Measurements from ENCODE around the gene FNIP2.
"Not testable (repeated sequence)": the region's sequence is repeated elsewhere in the genome, so short reads cannot be mapped to it uniquely, and the experiment has no call there.

FNIP2 gene

DNA sequence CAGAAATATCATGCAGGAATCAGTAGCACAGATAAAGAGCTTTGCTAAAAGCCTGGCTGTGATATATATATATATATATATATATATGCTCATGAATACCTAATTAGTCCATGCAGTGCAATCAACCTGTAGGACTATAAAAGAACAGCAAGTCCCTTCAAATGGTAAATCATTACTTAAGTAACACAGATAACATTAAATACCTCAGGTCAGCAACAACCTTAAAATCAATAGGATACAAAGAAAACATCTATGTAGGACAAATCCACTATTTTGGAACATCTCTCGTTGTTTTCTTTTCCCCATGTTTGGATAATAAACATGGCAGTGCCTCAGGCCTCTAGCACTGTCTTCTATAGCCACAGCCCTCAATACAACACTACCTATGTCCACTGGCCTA, 106.6 kb downstream of the FNIP2 start:
- TF ChIP-seq, protein P1, sequence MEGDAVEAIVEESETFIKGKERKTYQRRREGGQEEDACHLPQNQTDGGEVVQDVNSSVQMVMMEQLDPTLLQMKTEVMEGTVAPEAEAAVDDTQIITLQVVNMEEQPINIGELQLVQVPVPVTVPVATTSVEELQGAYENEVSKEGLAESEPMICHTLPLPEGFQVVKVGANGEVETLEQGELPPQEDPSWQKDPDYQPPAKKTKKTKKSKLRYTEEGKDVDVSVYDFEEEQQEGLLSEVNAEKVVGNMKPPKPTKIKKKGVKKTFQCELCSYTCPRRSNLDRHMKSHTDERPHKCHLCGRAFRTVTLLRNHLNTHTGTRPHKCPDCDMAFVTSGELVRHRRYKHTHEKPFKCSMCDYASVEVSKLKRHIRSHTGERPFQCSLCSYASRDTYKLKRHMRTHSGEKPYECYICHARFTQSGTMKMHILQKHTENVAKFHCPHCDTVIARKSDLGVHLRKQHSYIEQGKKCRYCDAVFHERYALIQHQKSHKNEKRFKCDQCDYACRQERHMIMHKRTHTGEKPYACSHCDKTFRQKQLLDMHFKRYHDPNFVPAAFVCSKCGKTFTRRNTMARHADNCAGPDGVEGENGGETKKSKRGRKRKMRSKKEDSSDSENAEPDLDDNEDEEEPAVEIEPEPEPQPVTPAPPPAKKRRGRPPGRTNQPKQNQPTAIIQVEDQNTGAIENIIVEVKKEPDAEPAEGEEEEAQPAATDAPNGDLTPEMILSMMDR (IDR thresholded peaks at IDR 0.05), result no peak
- no peaks in the 10 kb centered on the region for H3K9me3 ChIP-seq (ENCODE audit: control insufficient read depth, low read length)
- no peak overlapping the region for H3K4me2 ChIP-seq (ENCODE audit: low read length)
- no peak overlapping the region for H2AFZ ChIP-seq
- no peak overlapping the region for H3K4me3 ChIP-seq (ENCODE audit: low read depth, low read length)
- no peaks in the 10 kb centered on the region for H3K4me1 ChIP-seq
- no peaks in the 10 kb centered on the region for H3K27me3 ChIP-seq (ENCODE audit: control insufficient read depth, insufficient read depth, low read length)
- H3K27ac ChIP-seq, result no peak overlapping the region
- H3K36me3 ChIP-seq (ENCODE audit: control insufficient read depth, insufficient read depth, low read length), result no peaks in the 10 kb centered on the region
- no peaks in the 10 kb centered on the region for H3K79me2 ChIP-seq
- H3K9ac ChIP-seq, result no peak overlapping the region

DNA sequence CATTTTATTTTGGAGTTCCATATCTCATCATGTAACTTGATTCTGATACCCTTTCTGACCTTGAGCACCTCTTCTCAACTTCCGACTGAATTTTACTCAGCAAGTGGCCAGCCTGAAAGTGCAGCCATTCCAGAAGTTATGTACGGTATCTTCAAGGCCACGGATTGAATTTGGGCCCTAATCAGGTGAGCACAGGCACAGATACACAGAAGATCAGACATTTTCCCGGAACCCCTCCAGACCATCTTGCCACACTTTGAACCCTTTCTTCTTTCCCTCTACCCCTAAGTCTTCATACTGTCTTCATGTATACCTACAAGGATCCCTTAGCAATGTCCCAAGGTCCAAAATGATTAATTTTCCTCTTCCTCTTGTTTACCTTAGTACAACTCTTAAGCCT, 108.2 kb downstream of the FNIP2 start:
- TF ChIP-seq, protein P1 (IDR thresholded peaks at IDR 0.05), result no peak
- Histone ChIP-seq H3K27me3 (ENCODE audit: control insufficient read depth, insufficient read depth, low read length) (no peaks in the 10 kb centered on the region), H3K4me3 (ENCODE audit: low read depth, low read length) (no peak overlapping the region), H3K79me2 (no peaks in the 10 kb centered on the region), H3K4me1 (no peaks in the 10 kb centered on the region), H2AFZ (no peak overlapping the region), H3K36me3 (ENCODE audit: control insufficient read depth, insufficient read depth, low read length) (no peaks in the 10 kb centered on the region), H3K9ac (no peak overlapping the region), H3K9me3 (ENCODE audit: control insufficient read depth, low read length) (no peaks in the 10 kb centered on the region), H3K4me2 (ENCODE audit: low read length) (no peak overlapping the region), H3K27ac (no peak overlapping the region)

DNA sequence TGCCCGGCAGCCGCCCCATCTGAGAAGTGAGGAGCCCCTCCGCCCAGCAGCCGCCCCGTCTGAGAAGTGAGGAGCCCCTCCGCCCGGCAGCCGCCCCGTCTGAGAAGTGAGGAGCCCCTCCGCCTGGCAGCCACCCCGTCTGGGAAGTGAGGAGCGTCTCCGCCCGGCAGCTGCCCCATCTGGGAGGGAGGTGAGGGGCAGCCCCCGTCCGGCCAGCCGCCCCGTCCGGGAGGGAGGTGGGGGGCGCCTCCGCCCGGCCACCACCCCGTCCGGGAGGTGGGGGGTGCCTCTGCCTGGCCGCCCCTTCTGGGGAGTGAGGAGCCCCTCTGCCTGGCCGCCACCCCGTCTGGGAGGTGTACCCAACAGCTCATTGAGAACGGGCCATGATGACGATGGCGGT, 113.3 kb downstream of the FNIP2 start:
- not testable (repeated sequence) for H3K4me1 ChIP-seq, H3K9ac ChIP-seq

DNA sequence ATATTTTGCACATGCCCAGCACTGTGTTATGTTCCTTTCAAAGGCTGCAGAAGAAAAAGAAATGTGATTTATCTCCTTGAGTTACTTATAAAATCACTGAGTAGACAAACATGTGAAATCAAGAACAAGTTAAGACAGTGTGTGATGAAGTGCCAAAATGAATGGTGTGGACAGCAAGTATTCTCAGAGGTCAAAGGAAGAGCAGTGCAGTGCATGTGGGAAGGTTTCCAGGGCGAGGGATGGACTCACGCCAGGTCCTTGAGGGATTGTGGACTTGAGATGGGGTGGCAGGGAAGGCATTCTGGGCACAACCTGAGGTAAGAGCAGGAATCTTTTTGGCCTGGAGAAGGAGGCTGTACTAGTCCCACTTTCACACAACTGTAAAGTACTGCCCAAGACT, 115.5 kb downstream of the FNIP2 start:
- Histone ChIP-seq H3K27ac (no peak overlapping the region), H3K4me3 (ENCODE audit: low read depth, low read length) (no peak overlapping the region), H2AFZ (no peak overlapping the region), H3K9ac (no peak overlapping the region), H3K79me2 (no peaks in the 10 kb centered on the region), H3K36me3 (ENCODE audit: control insufficient read depth, insufficient read depth, low read length) (no peaks in the 10 kb centered on the region), H3K9me3 (ENCODE audit: control insufficient read depth, low read length) (no peaks in the 10 kb centered on the region), H3K4me2 (ENCODE audit: low read length) (no peak overlapping the region), H3K4me1 (no peaks in the 10 kb centered on the region), H3K27me3 (ENCODE audit: control insufficient read depth, insufficient read depth, low read length) (no peaks in the 10 kb centered on the region)
- TF ChIP-seq, protein P1 (IDR thresholded peaks at IDR 0.05), result no peak

More for the DNA sequence above, 113.3 kb downstream of the FNIP2 start:
- H3K79me2 ChIP-seq; H3K9me3 ChIP-seq (ENCODE audit: control insufficient read depth, low read length); H3K4me3 ChIP-seq (ENCODE audit: low read depth, low read length); H3K27me3 ChIP-seq (ENCODE audit: control insufficient read depth, insufficient read depth, low read length); H3K27ac ChIP-seq; H2AFZ ChIP-seq; H3K36me3 ChIP-seq (ENCODE audit: control insufficient read depth, insufficient read depth, low read length); H3K4me2 ChIP-seq (ENCODE audit: low read length): not testable (repeated sequence)

DNA sequence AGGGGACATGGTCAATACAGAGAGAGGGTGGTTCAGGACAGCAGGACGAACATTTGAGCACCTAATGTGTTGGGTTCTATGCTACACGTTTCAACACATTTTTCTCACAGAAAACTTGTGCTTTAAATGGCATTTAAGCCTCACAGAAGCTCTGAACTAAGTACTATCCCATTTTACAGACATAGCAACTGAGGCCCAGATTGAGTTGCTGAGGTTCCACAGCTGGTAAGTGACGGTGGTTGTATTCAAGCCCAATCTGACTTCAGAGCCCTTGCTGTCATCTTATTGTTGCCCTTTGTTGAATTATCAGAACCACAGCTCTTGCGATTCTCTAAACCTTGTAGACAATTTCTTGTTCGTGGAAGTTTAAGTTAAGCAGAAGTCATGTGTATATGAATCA, 116.7 kb downstream of the FNIP2 start:
- TF ChIP-seq, protein P1 (IDR thresholded peaks at IDR 0.05), result no peak
- Histone ChIP-seq H3K4me3 (ENCODE audit: low read depth, low read length) (no peak overlapping the region), H3K9ac (no peak overlapping the region), H3K4me1 (no peaks in the 10 kb centered on the region), H3K27ac (no peak overlapping the region), H2AFZ (no peak overlapping the region), H3K79me2 (no peaks in the 10 kb centered on the region), H3K36me3 (ENCODE audit: control insufficient read depth, insufficient read depth, low read length) (no peaks in the 10 kb centered on the region), H3K27me3 (ENCODE audit: control insufficient read depth, insufficient read depth, low read length) (no peaks in the 10 kb centered on the region), H3K4me2 (ENCODE audit: low read length) (no peak overlapping the region), H3K9me3 (ENCODE audit: control insufficient read depth, low read length) (no peaks in the 10 kb centered on the region)

Data from parathyroid adenoma (tissue), 2 donors.